Measurements from ENCODE around the gene NCKAP1. TPM values are rescaled to one million over a fixed set of nuclear protein-coding genes. Genes with fewer than 3 reads are reported as not detected.
A peak's percentile ranks its signal among the peaks of the same experiment; 100 is the strongest.
"Not testable (repeated sequence)": the region's sequence is repeated elsewhere in the genome, so short reads cannot be mapped to it uniquely, and the experiment has no call there.

Gene NCKAP1
- total RNA-seq, 1 experiment from 2014 or later = 118 TPM

DNA sequence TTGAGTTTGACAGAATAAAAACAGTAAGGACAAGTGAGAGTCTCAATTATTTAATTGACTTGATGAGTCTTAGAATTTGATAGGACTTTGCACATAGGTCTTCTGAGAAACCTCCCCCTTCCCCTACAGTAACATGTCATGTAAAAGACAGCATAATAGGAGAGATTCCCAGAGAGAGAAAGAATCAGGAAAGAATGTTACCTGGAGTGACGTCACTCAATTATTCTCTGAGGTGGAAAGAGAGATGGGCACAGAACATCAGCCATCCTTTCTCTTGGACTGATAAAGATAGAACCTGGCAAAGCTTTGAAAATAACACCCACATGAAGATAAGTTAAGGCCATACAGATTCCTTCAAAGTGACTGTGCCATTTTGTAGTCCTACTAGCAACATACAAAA is 152.5 kb downstream of the NCKAP1 start:
- no peak for DNase-seq
- Histone ChIP-seq H3K9me3 (replicated peaks) (no peaks in the 10 kb centered on the region), H3K36me3 (no peaks in the 10 kb centered on the region), H3K4me3 (no peak overlapping the region), H3K27me3 (no peaks in the 10 kb centered on the region), H3K4me1 (no peaks in the 10 kb centered on the region), H3K27ac (no peak overlapping the region)

GRCh38 chr2:182883451-182883850 is 154.8 kb downstream of the NCKAP1 start:
- Histone ChIP-seq H3K36me3 (no peaks in the 10 kb centered on the region), H3K27me3 (no peaks in the 10 kb centered on the region), H3K4me1 (no peaks in the 10 kb centered on the region), H3K4me3 (no peak overlapping the region), H3K9me3 (replicated peaks) (no peaks in the 10 kb centered on the region), H3K27ac (no peak overlapping the region)
- DNase-seq = no peak

GRCh38 chr2:182880100-182880499 is 158.2 kb downstream of the NCKAP1 start:
- H3K4me3 ChIP-seq; H3K27ac ChIP-seq; H3K4me1 ChIP-seq; H3K27me3 ChIP-seq; DNase-seq; H3K9me3 ChIP-seq (replicated peaks); H3K36me3 ChIP-seq: not testable (repeated sequence)

GRCh38 chr2:182876653-182877052 is 161.6 kb downstream of the NCKAP1 start:
- H3K4me1 ChIP-seq; H3K27ac ChIP-seq; H3K36me3 ChIP-seq; H3K4me3 ChIP-seq; DNase-seq; H3K9me3 ChIP-seq (replicated peaks); H3K27me3 ChIP-seq: not testable (repeated sequence)

GRCh38 chr2:182870227-182870626 is 168.0 kb downstream of the NCKAP1 start:
- Histone ChIP-seq H3K36me3 (no peaks in the 10 kb centered on the region), H3K27me3 (no peaks in the 10 kb centered on the region), H3K4me1 (no peaks in the 10 kb centered on the region), H3K4me3 (no peak overlapping the region), H3K27ac (no peak overlapping the region), H3K9me3 (replicated peaks) (no peaks in the 10 kb centered on the region)
- peak; percentile 24 to 54 for DNase-seq

DNA sequence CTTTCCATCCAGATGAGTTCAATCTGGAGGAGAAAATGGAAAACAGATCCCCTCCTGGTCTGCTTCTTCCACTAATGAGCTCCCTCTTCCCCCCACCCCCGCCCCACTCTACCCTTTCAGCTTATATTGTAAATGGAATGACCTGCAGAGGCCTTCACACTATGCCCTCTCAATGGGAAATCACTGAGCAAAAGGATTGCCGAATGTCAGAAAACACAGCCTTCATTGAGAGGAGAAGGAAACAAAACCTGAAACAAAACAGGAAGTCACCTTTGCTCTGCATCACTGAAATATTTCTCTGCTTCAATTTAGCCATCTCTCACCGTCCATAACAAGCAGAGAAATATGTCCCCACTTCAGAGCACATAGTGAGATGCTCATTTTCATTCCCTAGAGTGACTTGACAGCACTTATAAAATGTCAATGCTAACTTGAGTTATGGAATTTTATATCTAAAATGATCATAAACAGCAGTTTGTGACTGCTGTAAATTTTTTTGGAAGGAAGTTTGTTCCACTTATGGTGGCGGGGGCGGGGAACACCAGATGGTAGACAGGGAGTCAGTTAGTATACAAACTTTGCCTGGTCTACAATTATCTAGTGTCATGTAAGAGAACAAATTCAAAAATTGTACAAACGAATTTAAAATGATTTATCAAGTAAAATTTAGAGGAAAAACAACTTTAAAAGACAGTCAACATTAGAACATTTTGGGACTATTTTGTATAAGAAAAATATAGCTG is 170.0 kb downstream of the NCKAP1 start:
- Histone ChIP-seq H3K4me3 (peak overlapping the region; percentile 71), H3K4me1 (no peaks in the 10 kb centered on the region), H3K27ac (no peak overlapping the region), H3K9me3 (replicated peaks) (no peaks in the 10 kb centered on the region), H3K27me3 (no peaks in the 10 kb centered on the region), H3K36me3 (no peaks in the 10 kb centered on the region)
- peak in 1 of 2 experiments; percentile 17 for DNase-seq

GRCh38 chr2:182867426-182868053 is 170.7 kb downstream of the NCKAP1 start:
- Histone ChIP-seq H3K4me1 (no peaks in the 10 kb centered on the region), H3K27me3 (no peaks in the 10 kb centered on the region), H3K4me3 (peak overlapping the region; percentile 71), H3K36me3 (no peaks in the 10 kb centered on the region), H3K27ac (peak overlapping the region; percentile 50), H3K9me3 (replicated peaks) (no peaks in the 10 kb centered on the region)
- peak; percentile 6 to 41 for DNase-seq

GRCh38 chr2:182866461-182867406 is 171.5 kb downstream of the NCKAP1 start, which contains the start of gene FRZB:
TSS of gene FRZB (minus strand) at chr2:182866637. CDS start at chr2:182866552, 85 bp downstream.
- peak within 1 kb of the TSS; percentile 71 for H3K4me3 ChIP-seq
- H3K9me3 ChIP-seq (replicated peaks) = no peaks in the 10 kb centered on the region
- DNase-seq = peak; percentile 77 to 82
- H3K4me1 ChIP-seq = no peaks in the 10 kb centered on the region
- peak within 1 kb of the TSS; percentile 50 for H3K27ac ChIP-seq
- no peaks in the 10 kb centered on the region for H3K27me3 ChIP-seq
- H3K36me3 ChIP-seq = no peaks in the 10 kb centered on the region

- Histone ChIP-seq H3K27ac (no peak overlapping the region), H3K4me3 (peak overlapping the region; percentile 71), H3K27me3 (no peaks in the 10 kb centered on the region), H3K4me1 (no peaks in the 10 kb centered on the region), H3K9me3 (replicated peaks) (no peaks in the 10 kb centered on the region), H3K36me3 (no peaks in the 10 kb centered on the region)
- DNase-seq = no peak
Measured at GRCh38 chr2:182866095-182866460, 172.2 kb downstream of the NCKAP1 start.

DNA sequence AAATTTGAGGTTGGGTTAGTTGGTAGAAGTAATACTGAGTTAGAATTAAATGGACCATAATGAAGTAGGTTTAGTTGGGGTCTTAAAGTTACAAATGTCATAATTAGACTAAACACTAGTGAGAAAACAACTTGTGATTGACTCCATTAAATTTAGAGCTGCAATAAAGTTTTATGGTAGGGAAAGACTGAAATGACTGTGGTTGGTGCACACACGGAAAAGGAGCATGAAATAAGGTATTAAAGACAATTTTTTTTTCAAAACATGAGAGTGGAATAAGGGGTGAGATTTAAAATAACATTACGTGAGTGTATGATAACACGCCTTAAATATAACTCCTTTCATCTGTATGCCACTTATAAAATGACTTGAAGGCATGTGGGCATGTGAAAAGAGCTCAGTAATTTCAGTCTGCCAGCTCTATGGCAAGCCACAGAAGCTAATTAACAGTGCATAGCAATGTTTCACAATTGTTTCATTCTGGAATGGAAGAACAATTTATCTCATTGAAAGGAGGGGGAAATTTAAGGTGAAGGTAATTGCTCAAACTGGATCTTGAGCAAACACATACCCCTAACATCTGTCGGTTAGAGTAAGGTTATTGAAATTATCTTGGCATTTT is 173.2 kb downstream of the NCKAP1 start:
- H3K27ac ChIP-seq = no peak overlapping the region
- H3K4me3 ChIP-seq = no peak overlapping the region
- no peak for DNase-seq
- no peaks in the 10 kb centered on the region for H3K36me3 ChIP-seq
- no peaks in the 10 kb centered on the region for H3K27me3 ChIP-seq
- H3K4me1 ChIP-seq = no peaks in the 10 kb centered on the region
- no peaks in the 10 kb centered on the region for H3K9me3 ChIP-seq (replicated peaks)

GRCh38 chr2:182863642-182864041 is 174.6 kb downstream of the NCKAP1 start:
- Histone ChIP-seq H3K4me1 (no peaks in the 10 kb centered on the region), H3K36me3 (no peaks in the 10 kb centered on the region), H3K27ac (no peak overlapping the region), H3K27me3 (no peaks in the 10 kb centered on the region), H3K9me3 (replicated peaks) (no peaks in the 10 kb centered on the region), H3K4me3 (no peak overlapping the region)
- DNase-seq = no peak

DNA sequence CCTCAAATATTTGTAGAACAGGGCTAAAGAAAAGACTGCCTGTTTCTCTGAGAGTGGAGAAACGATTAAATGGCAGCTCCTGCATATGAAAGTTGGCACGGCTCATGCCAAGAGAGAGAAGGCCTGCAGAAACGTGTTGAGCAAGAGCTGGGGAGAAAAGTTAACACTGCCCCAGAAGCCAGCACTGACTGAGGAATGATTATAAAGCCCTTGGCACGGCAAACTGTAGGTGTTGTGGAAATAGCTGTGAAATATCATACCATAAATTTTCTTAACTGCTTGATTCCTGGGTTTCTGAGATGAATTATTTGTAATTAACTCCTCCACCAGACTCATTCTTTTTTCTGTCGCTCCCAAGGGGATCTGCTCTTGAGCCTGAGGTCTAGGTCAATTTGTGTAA is 176.2 kb downstream of the NCKAP1 start:
- no peaks in the 10 kb centered on the region for H3K4me1 ChIP-seq
- H3K27ac ChIP-seq = no peak overlapping the region
- no peaks in the 10 kb centered on the region for H3K9me3 ChIP-seq (replicated peaks)
- H3K36me3 ChIP-seq = no peaks in the 10 kb centered on the region
- no peak overlapping the region for H3K4me3 ChIP-seq
- no peaks in the 10 kb centered on the region for H3K27me3 ChIP-seq
- no peak for DNase-seq

GRCh38 chr2:182860858-182861257 is 177.4 kb downstream of the NCKAP1 start:
- H3K9me3 ChIP-seq (replicated peaks) = no peaks in the 10 kb centered on the region
- no peaks in the 10 kb centered on the region for H3K27me3 ChIP-seq
- no peaks in the 10 kb centered on the region for H3K4me1 ChIP-seq
- no peak overlapping the region for H3K27ac ChIP-seq
- no peak for DNase-seq
- H3K36me3 ChIP-seq = no peaks in the 10 kb centered on the region
- H3K4me3 ChIP-seq = no peak overlapping the region

Data from SJCRH30 (cell line).